Thyroid gland (tissue), 4 donors: Measurements from ENCODE around the gene PHETA2.

ENCODE experiments used
- CTCF ChIP-seq, 6 experiments: fragments of 200-600 bp in 3 of 6; fragments of 450-650 bp in 3 of 6; sonication (generic) in 3 of 6; IDR thresholded peaks; one replicate each; pipeline ENCODE4 v1.5.1; 2016 to 2019; ENCODE audit warnings: antibody characterized with exemption in 6 of 6, mild to moderate bottlenecking in 2 of 6, inconsistent platforms in 1 of 6, moderate library complexity in 1 of 6
- POLR2A ChIP-seq, 2 donors: fragments of 450-650 bp; IDR thresholded peaks; one replicate each; pipeline ENCODE4 v1.6.1; 2017; ENCODE audit warnings: antibody characterized with exemption in 2 of 2, mild to moderate bottlenecking in 2 of 2, moderate library complexity in 1 of 2

GRCh38 chr22:42074846-42075676 lies 1.0 kb downstream of the PHETA2 start:
- TF ChIP-seq CTCF (IDR thresholded peaks at IDR 0.05) (no peak), POLR2A (IDR thresholded peaks at IDR 0.05) (no peak)
